Caco-2 (cell line): ENCODE results near the gene AP2A2. TPM values are rescaled to one million over a fixed set of nuclear protein-coding genes. Genes with fewer than 3 reads are reported as not detected.
"Not testable (repeated sequence)": the region's sequence is repeated elsewhere in the genome, so short reads cannot be mapped to it uniquely, and the experiment has no call there.

Experiments
- BruUV-seq: library from RNA; stranded (reverse); fragments of 400-500 nt; replicated peaks from 2 replicates; lab custom pipeline; 2021; lab: Mats Ljungman, UMichigan
- CTCF ChIA-PET: fragments of 300-600 bp; sonication (Branson Sonifier 250); formaldehyde crosslinking; loops from one replicate; lab custom pipeline; 2022; ENCODE audit warnings: antibody characterized with exemption; lab: Charles Lee
- POLR2A ChIA-PET: fragments of 300-600 bp; sonication (Branson Sonifier 250); formaldehyde crosslinking; loops from one replicate; lab custom pipeline; 2022; ENCODE audit warnings: antibody characterized with exemption; lab: Charles Lee
- DNase-seq, 2 experiments: peaks; one replicate each; pipeline versions ENCODE4 v3.0.0 to v3.0.0-alpha.2; 2020 to 2022
- H3K27me3 ChIP-seq: replicated peaks from 2 replicates; pipeline ENCODE4 v1.6.0; 2011; ENCODE audit warnings: low read length; ENCODE audit not compliant: control insufficient read depth, insufficient read depth
- H3K36me3 ChIP-seq: 2 replicates; pipeline ENCODE4 v1.5.1; 2011; ENCODE audit warnings: low read length; ENCODE audit not compliant: control insufficient read depth, insufficient read depth
- H3K4me1 ChIP-seq: fragments of 250-450 bp; sonication (Bioruptor Pico); 2 replicates; pipeline ENCODE4 v1.5.1; 2020; ENCODE audit warnings: mild to moderate bottlenecking
- H3K4me3 ChIP-seq: 2 replicates; pipeline ENCODE4 v1.5.1; 2011; ENCODE audit warnings: low read depth, mild to moderate bottlenecking, control low read depth, low read length
- H3K9me3 ChIP-seq: fragments of 250-450 bp; sonication (Bioruptor Pico); 2 replicates; pipeline ENCODE4 v1.5.1; 2020; ENCODE audit warnings: mild to moderate bottlenecking, moderate library complexity
- H3K27ac Mint-ChIP-seq: one replicate; pipeline ENCODE4 v1.8.0; 2022; ENCODE audit warnings: mixed read lengths; ENCODE audit not compliant: unreplicated experiment
- H3K27me3 Mint-ChIP-seq: one replicate; pipeline ENCODE4 v1.8.0; 2022; ENCODE audit warnings: mixed read lengths; ENCODE audit not compliant: insufficient read depth, unreplicated experiment
- H3K36me3 Mint-ChIP-seq: one replicate; pipeline ENCODE4 v1.8.0; 2022; ENCODE audit warnings: mild to moderate bottlenecking, mixed read lengths; ENCODE audit not compliant: insufficient read depth, unreplicated experiment
- H3K4me1 Mint-ChIP-seq: one replicate; pipeline ENCODE4 v1.8.0; 2022; ENCODE audit warnings: low read depth, mixed read lengths; ENCODE audit not compliant: unreplicated experiment
- H3K4me3 Mint-ChIP-seq: one replicate; pipeline ENCODE4 v1.8.0; 2022; ENCODE audit warnings: mild to moderate bottlenecking, moderate library complexity, mixed read lengths; ENCODE audit not compliant: unreplicated experiment
- H3K9me3 Mint-ChIP-seq: one replicate; pipeline ENCODE4 v1.8.0; 2022; ENCODE audit warnings: mixed read lengths; ENCODE audit not compliant: unreplicated experiment
- intact Hi-C: fragments of 100-400 bp; cut with micrococcal nuclease; formaldehyde crosslinking; loops from one replicate; pipeline ENCODE4 v1.10.0; 2022; ENCODE audit not compliant: unreplicated experiment
- total RNA-seq: library from RNA; stranded (reverse); gene quantifications from 2 replicates; pipeline ENCODE4 v1.2.3, GENCODE V29; 2022
- TF ChIP-seq, protein P1 (sequence below), 2 experiments: fragments of 200-600 bp in 1 of 2; IDR thresholded peaks; 1 replicate in 1 of 2; 2 replicates in 1 of 2; pipeline versions ENCODE4 v1.5.1 to v1.8.0; 2011 to 2022; ENCODE audit warnings: antibody characterized with exemption in 1 of 2, control low read depth in 1 of 2, inconsistent platforms in 1 of 2, low read depth in 1 of 2, low read length in 1 of 2, mild to moderate bottlenecking in 1 of 2, moderate library complexity in 1 of 2; ENCODE audit not compliant: insufficient read depth in 1 of 2, severe bottlenecking in 1 of 2, unreplicated experiment in 1 of 2

Gene AP2A2
- total RNA-seq, 1 experiment from 2014 or later: 130 TPM

DNA sequence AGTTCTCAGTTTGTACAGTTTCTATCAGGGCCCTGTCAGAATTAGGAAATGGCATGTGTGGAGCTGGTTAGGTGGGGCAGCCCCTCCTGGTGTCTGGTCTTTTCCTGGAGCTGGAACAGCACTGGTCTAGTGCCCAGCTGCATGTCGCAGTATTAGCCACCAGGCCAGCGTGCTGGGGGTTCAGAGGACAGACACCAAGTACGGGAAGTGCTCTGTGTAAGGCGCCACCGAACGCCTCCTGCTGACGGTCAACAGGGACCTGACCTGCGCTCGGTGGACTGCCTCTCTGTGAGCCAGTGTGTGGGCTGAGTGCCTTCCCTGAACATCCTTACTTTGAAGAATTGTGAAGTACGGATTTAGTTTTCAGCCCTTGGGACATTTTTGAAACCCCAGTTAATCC is 33.9 kb downstream of the AP2A2 start:
- Histone ChIP-seq H3K27me3 (no peaks in the 10 kb centered on the region), H3K4me1 (peaks cover 50% of the 10 kb centered on the region), H3K4me3 (no peak overlapping the region), H3K36me3 (no peaks in the 10 kb centered on the region), H3K9me3 (no peaks in the 10 kb centered on the region)
- TF ChIP-seq, protein P1, sequence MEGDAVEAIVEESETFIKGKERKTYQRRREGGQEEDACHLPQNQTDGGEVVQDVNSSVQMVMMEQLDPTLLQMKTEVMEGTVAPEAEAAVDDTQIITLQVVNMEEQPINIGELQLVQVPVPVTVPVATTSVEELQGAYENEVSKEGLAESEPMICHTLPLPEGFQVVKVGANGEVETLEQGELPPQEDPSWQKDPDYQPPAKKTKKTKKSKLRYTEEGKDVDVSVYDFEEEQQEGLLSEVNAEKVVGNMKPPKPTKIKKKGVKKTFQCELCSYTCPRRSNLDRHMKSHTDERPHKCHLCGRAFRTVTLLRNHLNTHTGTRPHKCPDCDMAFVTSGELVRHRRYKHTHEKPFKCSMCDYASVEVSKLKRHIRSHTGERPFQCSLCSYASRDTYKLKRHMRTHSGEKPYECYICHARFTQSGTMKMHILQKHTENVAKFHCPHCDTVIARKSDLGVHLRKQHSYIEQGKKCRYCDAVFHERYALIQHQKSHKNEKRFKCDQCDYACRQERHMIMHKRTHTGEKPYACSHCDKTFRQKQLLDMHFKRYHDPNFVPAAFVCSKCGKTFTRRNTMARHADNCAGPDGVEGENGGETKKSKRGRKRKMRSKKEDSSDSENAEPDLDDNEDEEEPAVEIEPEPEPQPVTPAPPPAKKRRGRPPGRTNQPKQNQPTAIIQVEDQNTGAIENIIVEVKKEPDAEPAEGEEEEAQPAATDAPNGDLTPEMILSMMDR (IDR thresholded peaks at IDR 0.05; ENCODE audit: insufficient read depth in 1 of 2, low read depth in 1 of 2, low read length in 1 of 2, severe bottlenecking in 1 of 2, unreplicated experiment in 1 of 2): no peak
- Mint-ChIP-seq H3K4me3 (no peak overlapping the region), H3K9me3 (no peaks in the 10 kb centered on the region), H3K4me1 (peaks cover 38% of the 10 kb centered on the region), H3K27me3 (no peaks in the 10 kb centered on the region), H3K36me3 (peaks cover 85% of the 10 kb centered on the region), H3K27ac (peak overlapping the region; percentile 78)
- DNase-seq: peak in 1 of 2 experiments; percentile 44
- ChIA-PET POLR2A (no interaction called here), CTCF (interaction anchor here (0.9 kb wide), 1 partner anchor 13 kb away, joined by 6 read pairs; no protein-coding TSS in a partner anchor)
- intact Hi-C loops: no loop called here
- BruUV-seq: no TSS peak

DNA sequence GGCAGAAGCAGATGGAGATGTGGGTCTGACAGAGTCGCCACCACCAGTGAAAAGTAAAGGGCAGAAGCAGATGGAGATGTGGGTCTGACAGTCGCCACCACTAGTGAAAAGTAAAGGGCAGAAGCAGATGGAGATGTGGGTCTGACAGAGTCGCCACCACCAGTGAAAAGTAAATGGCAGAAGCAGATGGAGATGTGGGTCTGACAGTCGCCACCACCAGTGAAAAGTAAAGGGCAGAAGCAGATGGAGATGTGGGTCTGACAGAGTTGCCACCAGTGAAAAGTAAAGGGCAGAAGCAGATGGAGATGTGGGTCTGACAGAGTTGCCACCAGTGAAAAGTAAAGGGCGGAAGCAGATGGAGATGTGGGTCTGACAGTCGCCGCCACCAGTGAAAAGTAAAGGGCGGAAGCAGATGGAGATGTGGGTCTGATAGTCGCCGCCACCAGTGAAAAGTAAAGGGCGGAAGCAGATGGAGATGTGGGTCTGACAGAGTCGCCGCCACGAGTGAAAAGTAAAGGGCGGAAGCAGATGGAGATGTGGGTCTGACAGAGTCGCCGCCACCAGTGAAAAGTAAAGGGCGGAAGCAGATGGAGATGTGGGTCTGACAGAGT is 35.7 kb downstream of the AP2A2 start:
- H3K36me3 Mint-ChIP-seq: peaks cover 84% of the 10 kb centered on the region
- DNase-seq, H3K36me3 ChIP-seq, H3K27ac Mint-ChIP-seq, H3K4me3 Mint-ChIP-seq, intact Hi-C loops, BruUV-seq, H3K27me3 Mint-ChIP-seq, H3K27me3 ChIP-seq, H3K9me3 ChIP-seq, H3K4me3 ChIP-seq, POLR2A ChIA-PET, H3K9me3 Mint-ChIP-seq, CTCF ChIA-PET: not testable (repeated sequence)
- peaks cover 24% of the 10 kb centered on the region for H3K4me1 Mint-ChIP-seq
- peaks cover 32% of the 10 kb centered on the region for H3K4me1 ChIP-seq

DNA sequence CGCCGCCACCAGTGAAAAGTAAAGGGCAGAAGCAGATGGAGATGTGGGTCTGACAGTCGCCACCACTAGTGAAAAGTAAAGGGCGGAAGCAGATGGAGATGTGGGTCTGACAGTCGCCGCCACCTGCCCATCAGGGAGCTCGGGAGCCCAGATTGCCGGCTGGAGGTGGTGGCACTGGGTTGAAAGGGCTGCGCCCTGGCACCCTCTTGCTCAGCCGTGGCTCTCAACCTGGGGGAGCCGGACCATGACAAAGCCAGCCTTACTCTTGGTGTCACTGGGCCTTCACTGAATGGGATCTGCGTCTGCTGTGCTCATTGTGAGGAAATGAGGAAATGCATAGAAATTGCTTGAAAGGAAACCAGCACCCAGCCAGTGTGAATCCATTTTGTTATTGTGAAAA is 36.3 kb downstream of the AP2A2 start:
- no TSS peak for BruUV-seq
- Mint-ChIP-seq H3K27me3 (no peaks in the 10 kb centered on the region), H3K4me1 (peaks cover 20% of the 10 kb centered on the region), H3K4me3 (no peak overlapping the region), H3K9me3 (no peaks in the 10 kb centered on the region), H3K27ac (no peak overlapping the region), H3K36me3 (peaks cover 84% of the 10 kb centered on the region)
- CTCF ChIA-PET: no interaction called here
- Histone ChIP-seq H3K4me3 (no peak overlapping the region), H3K36me3 (no peaks in the 10 kb centered on the region), H3K27me3 (no peaks in the 10 kb centered on the region), H3K9me3 (no peaks in the 10 kb centered on the region), H3K4me1 (peaks cover 27% of the 10 kb centered on the region)
- intact Hi-C loops: no loop called here
- no peak for DNase-seq
- TF ChIP-seq, protein P1 (IDR thresholded peaks at IDR 0.05; ENCODE audit: insufficient read depth in 1 of 2, low read depth in 1 of 2, low read length in 1 of 2, severe bottlenecking in 1 of 2, unreplicated experiment in 1 of 2): no peak
- POLR2A ChIA-PET: no interaction called here
